HTR-8/SVneo (cell line): ENCODE data around the gene KRTAP10-1.

Experiments used
- DNase-seq: peaks from one replicate; pipeline ENCODE4 v3.0.0; 2011; ENCODE audit warnings: low spot score, mixed read lengths; ENCODE audit not compliant: insufficient read length
- FAIRE-seq: peaks from 2 replicates; lab custom pipeline; 2011; peaks lifted over from hg19 to GRCh38; lab: Jason Lieb, UNC

KRTAP10-1 gene

DNA sequence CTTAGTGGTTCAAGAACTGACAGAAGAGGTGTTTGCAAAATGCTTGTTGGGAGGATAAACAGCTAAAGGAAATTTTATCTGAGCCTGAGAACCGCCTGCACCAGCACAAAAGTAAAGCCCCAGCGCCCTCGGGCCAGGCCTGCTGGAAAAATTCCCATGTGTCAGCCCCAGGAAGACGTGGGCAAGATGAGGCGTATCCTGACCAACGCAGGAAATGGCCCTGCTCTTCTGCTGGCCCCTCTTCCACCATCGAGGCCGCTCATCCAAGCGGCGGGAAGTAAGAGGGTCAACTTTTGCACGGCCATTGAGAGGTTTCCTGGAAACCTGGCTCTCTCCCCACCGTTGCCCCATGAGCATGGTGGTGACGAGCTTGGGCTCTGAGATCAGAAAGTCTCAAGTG is 45.0 kb downstream of the KRTAP10-1 start:
- no peak for DNase-seq
- FAIRE-seq = no peak

GRCh38 chr21:44494418-44494817 is 45.6 kb downstream of the KRTAP10-1 start:
- no peak for DNase-seq
- FAIRE-seq = no peak

- no peak for DNase-seq
- no peak for FAIRE-seq
Observed at GRCh38 chr21:44492567-44493385, 47.2 kb downstream of the KRTAP10-1 start.

GRCh38 chr21:44490816-44491215 is 49.2 kb downstream of the KRTAP10-1 start:
- FAIRE-seq (no peak), DNase-seq (no peak)

GRCh38 chr21:44490405-44490804 is 49.6 kb downstream of the KRTAP10-1 start:
- no peak for DNase-seq
- FAIRE-seq = no peak

- DNase-seq (no peak), FAIRE-seq (no peak)
Observed at GRCh38 chr21:44489962-44490361, 50.0 kb downstream of the KRTAP10-1 start.
